ENCODE data around the gene PDLIM4.

DNA sequence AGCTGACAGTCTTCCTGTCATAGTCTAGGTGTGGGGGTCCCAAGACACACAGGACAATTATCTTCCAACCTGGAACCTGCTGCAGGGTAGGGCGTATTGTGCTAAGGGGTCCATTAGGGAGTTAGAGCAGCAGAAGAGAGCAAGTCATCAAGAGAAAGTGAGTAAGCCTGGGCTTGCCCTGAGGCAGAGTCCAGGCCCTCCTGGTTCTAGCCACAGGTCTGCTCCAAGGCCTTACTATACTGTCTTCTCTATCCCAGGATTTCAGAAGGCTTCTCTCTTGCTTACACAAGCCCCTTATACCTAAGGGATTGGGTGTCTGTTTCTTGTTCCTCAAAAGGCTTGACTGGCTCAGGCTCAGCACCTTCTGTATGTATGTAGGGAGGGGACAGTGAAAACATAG, 37.5 kb upstream of the PDLIM4 start:
- TF ChIP-seq, protein P1, sequence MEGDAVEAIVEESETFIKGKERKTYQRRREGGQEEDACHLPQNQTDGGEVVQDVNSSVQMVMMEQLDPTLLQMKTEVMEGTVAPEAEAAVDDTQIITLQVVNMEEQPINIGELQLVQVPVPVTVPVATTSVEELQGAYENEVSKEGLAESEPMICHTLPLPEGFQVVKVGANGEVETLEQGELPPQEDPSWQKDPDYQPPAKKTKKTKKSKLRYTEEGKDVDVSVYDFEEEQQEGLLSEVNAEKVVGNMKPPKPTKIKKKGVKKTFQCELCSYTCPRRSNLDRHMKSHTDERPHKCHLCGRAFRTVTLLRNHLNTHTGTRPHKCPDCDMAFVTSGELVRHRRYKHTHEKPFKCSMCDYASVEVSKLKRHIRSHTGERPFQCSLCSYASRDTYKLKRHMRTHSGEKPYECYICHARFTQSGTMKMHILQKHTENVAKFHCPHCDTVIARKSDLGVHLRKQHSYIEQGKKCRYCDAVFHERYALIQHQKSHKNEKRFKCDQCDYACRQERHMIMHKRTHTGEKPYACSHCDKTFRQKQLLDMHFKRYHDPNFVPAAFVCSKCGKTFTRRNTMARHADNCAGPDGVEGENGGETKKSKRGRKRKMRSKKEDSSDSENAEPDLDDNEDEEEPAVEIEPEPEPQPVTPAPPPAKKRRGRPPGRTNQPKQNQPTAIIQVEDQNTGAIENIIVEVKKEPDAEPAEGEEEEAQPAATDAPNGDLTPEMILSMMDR (IDR thresholded peaks at IDR 0.05) = no peak
- no peak for TF ChIP-seq ZFX (IDR thresholded peaks at IDR 0.05; ENCODE audit: borderline replicate concordance)

Data from 22Rv1 (cell line).